Right ventricle myocardium superior (tissue), 1 donor: ENCODE results near the gene FBXO11. TPM values are rescaled to one million over a fixed set of nuclear protein-coding genes. Genes with fewer than 3 reads are reported as not detected.

ENCODE experiments used
- ATAC-seq: fragments of 200-7000 bp; cut with Tn5 transposase; one replicate; pipeline ENCODE4 v1.9.1; 2020; ENCODE audit warnings: mild to moderate bottlenecking; ENCODE audit not compliant: poor library complexity
- DNase-seq: peaks from one replicate; pipeline ENCODE4 v3.0.0-alpha.2; 2020
- intact Hi-C: fragments of 100-400 bp; cut with DNase I; formaldehyde crosslinking; loops from one replicate; pipeline ENCODE4 v1.11.2; 2022
- total RNA-seq: library from RNA; stranded (reverse); fragmentation: NEBNext Ultra II Directional; extraction: Animal tissue kit (Norgen Biotek cat#: 25700); gene quantifications from one replicate; pipeline ENCODE4 v1.2.1, GENCODE V29; 2021
- donor health status: DM: no; HTN: yes; CAD: no; lungs with severe emphysema.

FBXO11 gene
- total RNA-seq, 1 donor from 2014 or later: 38.2 TPM

- intact Hi-C loops: no loop called here
- no peak for DNase-seq
- ATAC-seq: no peak
Measured at GRCh38 chr2:47771211-47771610, 135.1 kb downstream of the FBXO11 start.

- DNase-seq (no peak), ATAC-seq (no peak)
- intact Hi-C loops: loop anchor here (2.0 to 10.0 kb wide), 2 partner anchors 333 to 435 kb away; no protein-coding TSS in a partner anchor
Measured at GRCh38 chr2:47769318-47769717, 137.0 kb downstream of the FBXO11 start.

- intact Hi-C loops: loop anchor here (2.0 to 10.0 kb wide), 2 partner anchors 331 to 433 kb away; no protein-coding TSS in a partner anchor
- DNase-seq (peak; percentile 82), ATAC-seq (peak; percentile 88)
Measured at GRCh38 chr2:47767880-47768609, 138.3 kb downstream of the FBXO11 start.

- no peak for ATAC-seq
- intact Hi-C loops: loop anchor here (10.0 kb wide), 1 partner anchor 433 kb away; no protein-coding TSS in a partner anchor
- no peak for DNase-seq
Measured at GRCh38 chr2:47767497-47767844, 138.8 kb downstream of the FBXO11 start.

DNA sequence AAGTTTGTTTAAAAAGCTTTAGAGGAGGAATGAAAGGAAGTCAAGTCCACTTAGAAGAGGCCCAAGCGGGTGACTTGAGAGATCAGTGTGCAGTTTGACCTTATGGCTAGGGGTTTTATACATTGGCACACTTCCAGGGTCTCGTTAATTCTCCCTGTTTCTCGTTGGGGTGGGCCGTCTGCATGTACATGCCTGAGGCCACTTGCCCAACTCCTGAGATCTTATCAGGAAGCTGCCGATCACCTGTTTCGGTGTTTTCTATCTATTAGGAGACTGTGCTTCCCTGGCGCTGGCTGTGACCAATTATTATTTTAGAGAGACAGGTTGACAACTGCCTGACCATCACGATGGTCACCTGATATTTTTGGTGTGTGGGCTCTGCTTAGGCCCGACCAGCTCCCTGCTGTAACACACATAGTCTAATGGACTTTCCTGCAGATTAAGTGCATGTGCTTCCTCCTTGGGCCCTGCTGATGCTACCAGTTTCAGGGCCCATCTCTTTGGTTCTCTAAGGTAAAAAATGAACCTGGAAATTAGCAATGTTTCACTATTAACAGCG lies 154.4 kb downstream of the FBXO11 start:
- ATAC-seq (no peak), DNase-seq (no peak)
- intact Hi-C loops: no loop called here

- intact Hi-C loops: no loop called here
- no peak for DNase-seq
- no peak for ATAC-seq
Measured at GRCh38 chr2:47747878-47748277, 158.4 kb downstream of the FBXO11 start.

GRCh38 chr2:47744074-47744473 lies 162.2 kb downstream of the FBXO11 start:
- ATAC-seq (no peak), DNase-seq (no peak)
- intact Hi-C loops: no loop called here

GRCh38 chr2:47741637-47742036 lies 164.7 kb downstream of the FBXO11 start:
- intact Hi-C loops: no loop called here
- no peak for DNase-seq

GRCh38 chr2:47741101-47741500 lies 165.2 kb downstream of the FBXO11 start:
- intact Hi-C loops: no loop called here
- DNase-seq (no peak), ATAC-seq (no peak)

More at GRCh38 chr2:47741637-47742036, 164.7 kb downstream of the FBXO11 start:
- ATAC-seq: no peak

Other genes starting within 250 kb of the FBXO11 start
- gene MSH6, start 123.4 kb downstream of the FBXO11 start, total RNA-seq: 25.0 TPM